ENCODE data around the gene OSBPL6.

OSBPL6 gene

DNA sequence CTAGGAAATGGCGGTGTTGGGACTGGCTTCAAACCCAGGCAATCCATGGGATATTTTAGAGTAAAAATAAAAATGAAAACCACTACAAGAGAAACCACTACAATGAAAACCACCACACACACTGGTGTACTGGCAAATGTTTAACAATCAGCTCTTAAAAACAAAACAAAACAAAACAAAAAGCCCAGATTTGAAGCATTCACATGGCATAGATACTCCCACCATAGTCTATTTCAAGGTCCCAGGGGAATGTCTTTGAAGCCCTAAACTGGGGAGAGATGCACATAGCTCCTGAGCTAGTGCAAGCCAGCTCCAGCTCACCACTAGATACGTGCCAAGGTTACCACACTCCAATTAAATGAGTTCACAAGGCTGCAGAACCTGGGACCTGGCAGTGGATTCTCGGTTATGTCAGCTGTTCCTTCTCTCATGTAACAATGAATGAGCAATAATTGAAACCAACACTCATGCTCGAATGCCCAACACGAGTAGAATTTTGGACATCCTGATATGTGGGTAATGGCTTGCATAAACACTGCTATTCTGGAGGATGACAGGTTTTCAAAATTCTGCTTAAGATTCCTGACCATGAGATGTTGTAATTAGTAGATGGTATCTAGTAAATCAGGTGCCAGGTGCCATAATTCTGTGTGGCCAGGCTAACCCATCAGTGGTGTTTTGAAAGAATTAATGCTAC, 102.2 kb downstream of the OSBPL6 start:
- no peak overlapping the region for H3K27ac ChIP-seq (ENCODE audit: low read depth, low read length)
- H3K27me3 ChIP-seq (ENCODE audit: control insufficient read depth, low read length): peaks cover 6% of the 10 kb centered on the region; the same call in 1 of the 2 replicates
- TF ChIP-seq, protein P1, sequence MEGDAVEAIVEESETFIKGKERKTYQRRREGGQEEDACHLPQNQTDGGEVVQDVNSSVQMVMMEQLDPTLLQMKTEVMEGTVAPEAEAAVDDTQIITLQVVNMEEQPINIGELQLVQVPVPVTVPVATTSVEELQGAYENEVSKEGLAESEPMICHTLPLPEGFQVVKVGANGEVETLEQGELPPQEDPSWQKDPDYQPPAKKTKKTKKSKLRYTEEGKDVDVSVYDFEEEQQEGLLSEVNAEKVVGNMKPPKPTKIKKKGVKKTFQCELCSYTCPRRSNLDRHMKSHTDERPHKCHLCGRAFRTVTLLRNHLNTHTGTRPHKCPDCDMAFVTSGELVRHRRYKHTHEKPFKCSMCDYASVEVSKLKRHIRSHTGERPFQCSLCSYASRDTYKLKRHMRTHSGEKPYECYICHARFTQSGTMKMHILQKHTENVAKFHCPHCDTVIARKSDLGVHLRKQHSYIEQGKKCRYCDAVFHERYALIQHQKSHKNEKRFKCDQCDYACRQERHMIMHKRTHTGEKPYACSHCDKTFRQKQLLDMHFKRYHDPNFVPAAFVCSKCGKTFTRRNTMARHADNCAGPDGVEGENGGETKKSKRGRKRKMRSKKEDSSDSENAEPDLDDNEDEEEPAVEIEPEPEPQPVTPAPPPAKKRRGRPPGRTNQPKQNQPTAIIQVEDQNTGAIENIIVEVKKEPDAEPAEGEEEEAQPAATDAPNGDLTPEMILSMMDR (IDR thresholded peaks at IDR 0.05; ENCODE audit: low read depth, low read length, poor library complexity, severe bottlenecking): no peak
- TF ChIP-seq EZH2phosphoT487 (IDR thresholded peaks at IDR 0.05; ENCODE audit: borderline replicate concordance, low read length): no peak
- H3K4me2 ChIP-seq (ENCODE audit: low read length): no peak overlapping the region
- no peak overlapping the region for H3K4me3 ChIP-seq (ENCODE audit: low read length)
- no peaks in the 10 kb centered on the region for H3K9me2 ChIP-seq (replicated peaks; ENCODE audit: control insufficient read depth, low read length)
- H4K20me1 ChIP-seq (ENCODE audit: control insufficient read depth, insufficient read depth, low read depth, low read length): no peaks in the 10 kb centered on the region
- H3K9me3 ChIP-seq (ENCODE audit: control insufficient read depth, insufficient read depth, low read length): no peaks in the 10 kb centered on the region
- no peaks in the 10 kb centered on the region for H3K4me1 ChIP-seq (ENCODE audit: control insufficient read depth, low read length)
- no peaks in the 10 kb centered on the region for H3K36me3 ChIP-seq (ENCODE audit: control insufficient read depth, low read length)
- H3K79me2 ChIP-seq (ENCODE audit: control insufficient read depth, low read length): no peaks in the 10 kb centered on the region
- H3F3A ChIP-seq (ENCODE audit: control insufficient read depth, insufficient read depth): no peaks in the 10 kb centered on the region

DNA sequence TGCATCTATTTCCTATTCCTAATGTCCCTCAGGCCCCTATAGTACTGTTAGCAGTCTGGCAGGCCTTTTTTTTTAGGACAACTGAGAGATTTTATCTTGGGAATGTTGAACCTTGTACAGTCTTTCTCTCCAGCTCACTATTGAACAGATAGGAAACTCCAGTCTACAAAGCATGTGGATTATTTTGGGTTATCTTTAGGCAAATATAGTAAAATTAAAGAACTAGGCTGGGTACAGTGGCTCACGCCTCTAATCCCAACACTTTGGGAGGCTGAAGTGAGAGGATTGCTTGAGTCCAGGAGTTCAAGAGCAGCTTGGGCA, 102.7 kb downstream of the OSBPL6 start:
- Histone ChIP-seq H3K9me2 (replicated peaks; ENCODE audit: control insufficient read depth, low read length) (no peaks in the 10 kb centered on the region), H3K27ac (ENCODE audit: low read depth, low read length) (no peak overlapping the region), H3K36me3 (ENCODE audit: control insufficient read depth, low read length) (no peaks in the 10 kb centered on the region), H3K4me1 (ENCODE audit: control insufficient read depth, low read length) (no peaks in the 10 kb centered on the region), H4K20me1 (ENCODE audit: control insufficient read depth, insufficient read depth, low read depth, low read length) (no peaks in the 10 kb centered on the region), H3K9me3 (ENCODE audit: control insufficient read depth, insufficient read depth, low read length) (no peaks in the 10 kb centered on the region), H3F3A (ENCODE audit: control insufficient read depth, insufficient read depth) (no peaks in the 10 kb centered on the region), H3K4me2 (ENCODE audit: low read length) (no peak overlapping the region), H3K4me3 (ENCODE audit: low read length) (no peak overlapping the region), H3K79me2 (ENCODE audit: control insufficient read depth, low read length) (no peaks in the 10 kb centered on the region), H3K27me3 (ENCODE audit: control insufficient read depth, low read length) (peaks cover 6% of the 10 kb centered on the region; the same call in 1 of the 2 replicates)
- no peak for TF ChIP-seq EZH2phosphoT487 (IDR thresholded peaks at IDR 0.05; ENCODE audit: borderline replicate concordance, low read length)
- TF ChIP-seq, protein P1 (IDR thresholded peaks at IDR 0.05; ENCODE audit: low read depth, low read length, poor library complexity, severe bottlenecking): no peak

DNA sequence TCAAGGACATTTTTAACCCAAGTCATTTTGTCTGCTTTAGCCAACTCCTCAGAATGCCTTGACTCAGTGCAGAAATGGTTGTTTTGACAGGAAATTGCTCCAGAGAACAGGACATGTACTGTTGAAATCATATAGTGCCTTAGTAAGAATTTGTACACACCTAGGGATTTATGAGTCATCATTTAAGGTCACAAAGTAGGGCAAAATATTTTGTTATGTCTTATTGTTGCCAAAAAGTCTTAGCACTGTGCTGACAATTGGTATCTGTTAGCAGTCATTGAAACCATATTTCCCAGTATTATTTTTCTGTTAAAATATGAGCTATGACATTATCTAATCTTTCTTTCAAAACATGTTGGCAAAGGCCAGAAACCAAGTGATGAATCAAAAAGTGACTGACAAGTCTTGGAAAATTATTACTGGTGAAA, 104.5 kb downstream of the OSBPL6 start:
- Histone ChIP-seq H3K4me2 (ENCODE audit: low read length) (no peak overlapping the region), H3K27ac (ENCODE audit: low read depth, low read length) (no peak overlapping the region), H3K27me3 (ENCODE audit: control insufficient read depth, low read length) (no peaks in the 10 kb centered on the region; the same call in 1 of the 2 replicates), H3K9me3 (ENCODE audit: control insufficient read depth, insufficient read depth, low read length) (no peaks in the 10 kb centered on the region), H4K20me1 (ENCODE audit: control insufficient read depth, insufficient read depth, low read depth, low read length) (no peaks in the 10 kb centered on the region), H3K36me3 (ENCODE audit: control insufficient read depth, low read length) (no peaks in the 10 kb centered on the region), H3K4me3 (ENCODE audit: low read length) (no peak overlapping the region), H3K9me2 (replicated peaks; ENCODE audit: control insufficient read depth, low read length) (no peaks in the 10 kb centered on the region), H3K79me2 (ENCODE audit: control insufficient read depth, low read length) (no peaks in the 10 kb centered on the region), H3F3A (ENCODE audit: control insufficient read depth, insufficient read depth) (no peaks in the 10 kb centered on the region), H3K4me1 (ENCODE audit: control insufficient read depth, low read length) (no peaks in the 10 kb centered on the region)
- no peak for TF ChIP-seq EZH2phosphoT487 (IDR thresholded peaks at IDR 0.05; ENCODE audit: borderline replicate concordance, low read length)
- TF ChIP-seq, protein P1 (IDR thresholded peaks at IDR 0.05; ENCODE audit: low read depth, low read length, poor library complexity, severe bottlenecking): no peak
